T-helper 22 cell (primary cell): ENCODE data around the gene LRRC8E.
"Not testable (repeated sequence)": the region's sequence is repeated elsewhere in the genome, so short reads cannot be mapped to it uniquely, and the experiment has no call there.

ENCODE experiments used
- DNase-seq: peaks from one replicate; pipeline ENCODE4 v3.0.0-alpha.2; 2020; ENCODE audit warnings: low read depth

The LRRC8E gene

DNA sequence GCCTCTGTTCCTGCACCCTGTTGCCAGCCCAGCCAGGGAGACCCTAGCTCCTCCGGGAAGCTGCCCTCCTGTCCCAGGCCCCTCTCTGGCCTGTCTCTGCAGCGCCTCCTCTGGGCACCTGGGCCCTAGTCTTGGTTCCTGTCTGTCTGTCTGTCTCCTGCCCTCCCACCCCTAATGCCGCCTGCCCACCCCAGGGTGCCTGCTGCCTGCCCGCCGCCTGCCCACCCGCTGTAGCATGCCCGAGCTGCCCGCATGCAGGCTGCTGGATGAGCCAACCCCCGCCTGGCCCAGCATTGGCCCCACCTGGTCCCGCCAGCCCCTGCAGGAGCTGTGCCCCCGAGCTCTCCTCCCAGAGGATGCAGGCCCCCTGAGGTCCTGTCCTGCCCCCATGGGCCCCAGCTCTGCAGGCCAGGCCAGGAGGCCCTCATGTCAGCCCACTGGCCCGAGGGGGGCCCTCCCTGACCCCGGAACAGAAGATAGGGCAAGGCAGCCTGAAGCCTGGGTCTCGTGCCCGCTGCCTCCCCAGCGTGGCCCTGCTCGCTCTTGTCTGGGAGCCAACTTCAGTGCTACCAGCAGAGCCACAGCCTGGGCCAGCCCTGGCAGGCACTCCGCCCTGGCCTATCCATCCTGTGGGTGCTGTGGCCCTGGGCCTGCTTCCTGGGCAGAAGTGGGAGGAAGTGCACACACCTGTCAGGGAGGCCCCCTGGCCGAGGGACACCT, 20.6 kb downstream of the LRRC8E start:
- DNase-seq: no peak

DNA sequence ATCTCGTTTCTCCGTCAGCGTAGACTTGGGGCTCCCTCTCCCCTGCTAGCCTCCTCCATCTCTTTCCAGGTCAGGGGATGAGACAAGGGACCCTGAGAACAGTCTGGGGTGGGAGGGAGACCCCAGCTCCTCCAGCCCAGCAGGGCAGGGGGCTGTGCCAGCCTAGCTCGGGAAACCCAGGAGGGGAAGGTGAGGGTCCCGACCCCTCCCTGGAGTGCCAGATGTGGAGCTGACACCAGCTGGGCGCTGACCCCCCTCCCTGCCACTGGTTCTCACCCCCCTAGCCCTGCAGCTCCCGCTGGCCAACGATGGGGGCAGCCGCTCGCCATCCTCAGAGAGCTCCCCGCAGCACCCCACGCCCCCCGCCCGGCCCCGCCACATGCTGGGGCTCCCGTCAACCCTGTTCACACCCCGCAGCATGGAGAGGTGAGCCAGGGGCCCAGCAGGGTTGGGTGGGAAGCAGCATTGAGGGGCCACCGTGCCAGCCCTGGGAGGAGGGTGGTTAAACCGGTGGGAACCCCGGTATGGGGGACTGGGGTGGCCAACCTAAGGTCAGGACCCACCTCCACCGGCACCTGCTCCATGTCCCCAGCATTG, 21.3 kb downstream of the LRRC8E start:
- DNase-seq: no peak

DNA sequence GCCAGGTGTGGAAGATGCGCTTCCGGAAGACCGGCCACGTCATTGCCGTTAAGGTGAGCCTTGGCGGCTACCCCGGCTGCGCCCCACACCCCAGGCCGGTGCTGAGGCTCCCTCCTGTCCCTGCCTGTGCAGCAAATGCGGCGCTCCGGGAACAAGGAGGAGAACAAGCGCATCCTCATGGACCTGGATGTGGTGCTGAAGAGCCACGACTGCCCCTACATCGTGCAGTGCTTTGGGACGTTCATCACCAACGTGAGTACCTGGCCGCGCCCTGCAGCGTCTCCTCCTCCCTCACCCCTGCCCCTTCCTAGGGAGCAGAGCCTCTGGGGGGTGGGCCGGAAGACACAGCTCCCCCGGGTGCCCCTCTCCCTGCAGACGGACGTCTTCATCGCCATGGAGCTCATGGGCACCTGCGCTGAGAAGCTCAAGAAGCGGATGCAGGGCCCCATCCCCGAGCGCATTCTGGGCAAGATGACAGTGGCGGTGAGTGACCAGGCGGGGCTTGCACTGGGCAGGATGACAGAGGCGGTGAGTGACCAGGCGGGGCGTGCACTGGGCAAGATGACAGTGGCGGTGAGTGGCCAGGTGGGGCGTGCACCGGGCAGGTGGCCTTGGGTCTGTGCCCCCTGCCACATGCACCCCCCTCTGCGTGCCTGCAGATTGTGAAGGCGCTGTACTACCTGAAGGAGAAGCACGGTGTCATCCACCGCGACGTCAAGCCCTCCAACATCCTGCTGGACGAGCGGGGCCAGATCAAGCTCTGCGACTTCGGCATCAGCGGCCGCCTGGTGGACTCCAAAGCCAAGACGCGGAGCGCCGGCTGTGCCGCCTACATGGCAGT, 22.2 kb downstream of the LRRC8E start:
- no peak for DNase-seq

DNA sequence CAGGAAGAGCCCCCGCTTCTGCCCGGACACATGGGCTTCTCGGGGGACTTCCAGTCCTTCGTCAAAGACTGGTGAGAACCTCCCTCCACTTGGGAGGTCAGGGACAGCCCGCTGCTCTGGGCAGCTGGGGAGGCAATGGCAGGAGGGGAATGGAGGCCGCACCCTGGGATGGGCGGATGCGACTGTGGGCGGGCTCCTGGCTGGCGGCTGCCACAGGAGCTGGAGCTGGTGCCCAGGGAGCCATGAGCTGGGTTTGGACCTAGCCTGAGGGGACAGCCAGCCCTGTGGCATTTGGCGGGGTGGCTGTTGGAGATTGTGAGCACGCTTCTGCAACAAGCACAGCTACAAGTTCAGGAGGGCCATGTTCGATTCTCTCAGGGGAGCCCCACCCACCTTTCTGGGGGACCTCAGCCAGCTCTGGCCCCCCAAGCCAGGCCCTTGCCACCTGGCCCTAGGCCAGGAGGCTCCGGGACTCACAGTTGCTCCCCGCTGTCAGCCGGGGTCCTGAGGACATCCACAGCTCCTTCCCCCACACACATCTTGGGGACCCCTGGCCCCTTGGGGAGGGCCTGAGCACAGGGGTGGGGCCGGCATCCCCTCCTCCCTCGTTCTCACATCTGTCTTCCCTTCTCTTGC, 23.3 kb downstream of the LRRC8E start:
- no peak for DNase-seq

DNA sequence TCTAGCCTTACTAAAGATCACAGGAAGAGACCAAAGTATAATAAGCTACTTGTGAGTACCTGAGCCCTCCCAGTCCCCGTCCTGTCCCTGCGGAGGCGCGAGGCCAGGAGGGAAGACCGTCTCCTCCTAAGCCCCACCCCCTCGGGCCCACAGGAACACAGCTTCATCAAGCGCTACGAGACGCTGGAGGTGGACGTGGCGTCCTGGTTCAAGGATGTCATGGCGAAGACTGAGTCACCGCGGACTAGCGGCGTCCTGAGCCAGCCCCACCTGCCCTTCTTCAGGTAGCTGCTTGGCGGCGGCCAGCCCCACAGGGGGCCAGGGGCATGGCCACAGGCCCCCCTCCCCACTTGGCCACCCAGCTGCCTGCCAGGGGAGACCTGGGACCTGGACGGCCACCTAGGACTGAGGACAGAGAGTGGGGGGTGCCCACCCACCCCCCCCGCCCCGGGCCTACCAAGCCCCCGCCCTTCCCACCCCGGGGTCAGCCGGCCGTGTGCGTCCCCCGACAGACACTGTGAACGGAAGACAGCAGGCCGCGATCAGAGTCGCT, 23.9 kb downstream of the LRRC8E start:
- no peak for DNase-seq

DNA sequence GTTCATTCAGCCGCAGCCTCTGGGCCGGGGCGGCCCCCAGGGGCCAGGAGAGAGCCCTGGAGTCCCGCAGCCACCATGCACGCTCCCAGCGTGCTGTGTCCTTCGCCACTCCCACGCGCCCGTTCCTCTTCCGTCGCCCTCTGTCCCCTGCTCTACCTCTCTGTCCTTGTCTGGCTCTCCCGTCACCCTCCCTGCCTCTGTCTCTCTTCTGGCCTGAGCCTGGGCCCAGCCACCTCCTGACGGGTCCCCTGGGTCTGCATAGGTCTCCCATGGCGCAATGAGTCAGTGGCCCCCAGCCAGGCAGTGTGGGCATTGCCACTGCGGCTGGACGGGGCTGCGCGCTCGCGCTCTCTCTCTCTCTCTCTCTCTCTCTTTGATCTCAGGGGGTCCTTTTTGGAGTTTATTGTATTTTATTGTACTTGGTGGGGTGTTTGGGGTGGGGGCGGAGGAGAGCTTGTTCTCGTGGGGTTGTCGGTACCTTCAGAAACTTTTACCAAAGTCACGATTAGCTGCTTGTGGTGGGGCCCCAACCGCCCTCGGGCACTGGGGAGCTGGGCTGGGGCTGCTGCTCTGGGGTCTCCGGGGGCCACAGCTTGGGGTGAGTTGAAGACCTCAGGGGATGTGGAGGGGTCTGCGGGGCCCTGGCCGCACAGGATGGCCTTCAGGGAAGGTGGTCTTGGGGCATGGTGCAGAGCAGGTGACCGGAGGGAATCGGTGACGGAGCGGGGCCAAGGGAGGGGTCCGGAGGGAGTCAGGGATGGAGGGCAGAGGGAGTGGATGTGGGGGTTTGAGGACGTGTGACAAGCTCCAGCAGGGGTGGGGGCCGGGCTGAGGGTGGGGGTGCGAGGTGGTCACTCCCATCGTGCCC, 24.6 kb downstream of the LRRC8E start:
- no peak for DNase-seq

DNA sequence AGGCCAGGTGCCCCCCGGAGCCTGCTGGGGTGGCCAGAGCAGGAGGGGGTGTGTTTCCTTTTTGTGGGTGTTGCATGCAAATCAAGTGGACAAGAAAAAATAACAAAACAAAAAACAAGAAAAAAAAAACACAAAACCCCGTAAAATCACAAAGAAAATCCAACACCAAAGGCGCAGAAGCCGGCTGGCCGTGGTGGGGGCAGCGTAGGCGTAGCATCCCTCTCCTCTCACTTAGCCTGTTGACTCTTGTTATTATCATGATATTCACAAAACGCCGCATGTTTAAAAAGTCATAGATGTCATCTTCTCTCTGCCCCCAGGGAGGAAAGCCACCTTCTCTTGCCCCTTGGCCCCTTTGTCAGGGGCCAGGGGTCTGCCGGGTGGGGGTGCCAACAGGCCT, 25.3 kb downstream of the LRRC8E start:
- DNase-seq: no peak

DNA sequence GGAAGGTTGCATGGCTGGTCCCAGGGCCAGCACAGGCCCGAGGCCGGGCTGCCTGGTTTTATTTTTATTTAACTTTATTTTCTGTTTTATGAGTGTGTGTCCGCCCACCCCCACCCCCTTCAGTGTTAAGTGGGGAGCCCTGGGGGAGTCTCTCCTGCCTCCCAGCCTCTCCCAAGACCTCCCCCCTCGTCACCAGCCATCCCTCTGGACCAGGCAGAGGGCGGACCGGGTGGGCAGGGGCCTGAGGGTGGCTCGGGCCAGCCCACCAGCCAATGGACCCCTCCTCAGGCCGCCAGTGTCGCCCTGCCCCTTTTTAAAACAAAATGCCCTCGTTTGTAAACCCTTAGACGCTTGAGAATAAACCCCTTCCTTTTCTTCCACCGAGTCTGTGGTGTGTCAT, 25.8 kb downstream of the LRRC8E start:
- DNase-seq: no peak

DNA sequence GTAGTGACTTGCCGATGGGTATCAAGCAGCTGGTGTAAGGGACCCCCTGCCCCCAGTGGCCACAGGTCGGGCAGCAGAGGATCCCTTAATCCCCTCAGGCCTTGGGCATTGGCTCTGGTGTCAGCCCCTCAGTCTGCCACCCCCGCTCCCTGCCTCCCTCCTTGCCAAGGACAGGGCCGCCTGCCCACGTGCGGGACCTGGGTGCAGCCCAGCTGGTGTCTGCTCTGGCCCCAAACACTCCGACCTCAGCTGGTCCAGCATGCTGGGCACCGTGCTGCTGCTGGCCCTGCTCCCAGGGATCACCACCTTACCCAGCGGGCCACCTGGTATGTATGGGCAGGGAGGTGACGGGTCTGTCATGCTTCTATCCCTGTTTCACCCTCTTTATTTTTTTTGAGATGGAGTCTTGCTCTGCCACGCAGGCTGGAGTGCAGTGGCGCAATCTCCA, 26.3 kb downstream of the LRRC8E start, which contains the start of gene TGFBR3L:
TSS of gene TGFBR3L (plus strand) at position 233 of the 448 bp plus-strand sequence.
- no peak for DNase-seq

DNA sequence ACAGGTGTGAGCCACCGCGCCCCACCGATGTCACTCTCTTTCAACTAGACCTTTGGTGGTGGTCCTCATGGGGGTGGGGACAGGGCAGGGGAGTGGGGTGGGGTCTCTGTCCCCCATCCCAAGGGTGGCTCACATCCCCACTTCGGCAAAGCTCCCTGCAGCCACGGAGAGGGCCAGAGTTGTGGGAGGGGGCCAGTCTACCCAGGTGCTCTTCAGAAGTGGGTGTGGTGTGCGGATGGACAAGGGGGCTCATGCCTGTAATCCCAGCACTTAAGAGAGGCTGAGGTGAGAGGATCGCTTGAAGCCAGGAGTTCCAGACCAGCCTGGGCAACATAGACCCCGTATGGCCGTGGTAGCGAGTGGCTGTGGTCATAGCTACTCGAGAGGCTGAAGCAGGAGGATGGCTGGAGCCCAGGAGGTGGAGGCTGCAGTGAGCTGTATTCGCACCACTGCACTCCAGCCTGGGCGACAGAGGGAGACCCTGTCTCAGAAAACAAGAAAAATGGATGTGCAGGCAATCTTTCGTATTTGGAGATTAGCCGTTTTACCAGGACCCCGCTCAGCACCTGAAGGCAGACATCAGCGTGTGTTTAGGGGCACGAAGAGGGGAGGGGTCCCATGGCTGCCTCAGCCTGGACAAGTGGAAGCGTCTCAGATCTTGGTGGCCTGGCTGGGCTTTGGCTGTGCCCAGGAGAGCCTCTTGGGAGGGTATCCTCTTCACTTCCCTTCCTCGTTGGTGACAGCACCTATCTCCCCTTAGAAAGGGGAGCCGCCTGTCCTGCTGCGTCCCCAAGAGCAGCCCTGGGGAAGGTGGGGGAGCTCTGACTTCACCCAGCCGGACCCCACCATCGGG, 27.2 kb downstream of the LRRC8E start:
- DNase-seq: no peak

DNA sequence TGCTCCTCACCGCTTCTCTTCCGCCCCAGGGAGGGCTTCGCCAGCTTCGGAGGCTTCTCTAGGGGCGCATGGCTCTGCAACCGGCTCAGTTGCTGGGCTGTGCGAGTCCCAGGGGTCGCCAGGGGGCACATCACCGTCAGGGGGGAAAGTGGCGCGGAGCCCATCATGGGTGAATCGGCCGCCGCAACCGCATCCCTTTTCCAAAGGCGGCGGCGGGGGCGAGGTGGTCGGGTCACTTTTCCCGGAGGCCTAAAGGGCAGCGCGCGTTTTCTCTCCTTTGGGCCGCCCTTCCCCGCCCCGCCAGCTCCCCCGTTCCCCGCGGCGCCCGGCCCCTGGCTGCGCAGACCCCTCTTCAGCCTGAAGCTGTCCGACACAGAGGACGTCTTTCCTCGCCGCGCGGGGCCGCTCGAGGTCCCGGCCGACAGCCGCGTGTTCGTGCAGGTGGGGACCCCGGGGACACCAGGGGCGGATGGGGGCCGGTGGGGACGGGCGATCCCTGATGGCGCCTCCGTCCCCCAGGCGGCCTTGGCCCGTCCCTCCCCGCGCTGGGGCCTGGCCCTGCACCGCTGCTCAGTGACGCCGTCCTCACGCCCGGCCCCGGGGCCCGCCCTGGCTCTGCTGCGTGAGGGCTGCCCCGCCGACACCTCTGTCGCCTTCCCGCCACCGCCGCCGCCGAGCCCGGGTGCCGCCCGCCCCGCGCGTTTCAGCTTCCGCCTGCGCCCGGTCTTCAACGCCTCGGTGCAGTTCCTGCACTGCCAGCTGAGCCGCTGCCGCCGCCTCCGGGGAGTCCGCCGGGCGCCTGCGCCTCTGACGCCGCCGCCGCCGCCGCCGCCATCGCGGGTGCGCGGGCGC, 28.0 kb downstream of the LRRC8E start:
- DNase-seq: peak; percentile 38

DNA sequence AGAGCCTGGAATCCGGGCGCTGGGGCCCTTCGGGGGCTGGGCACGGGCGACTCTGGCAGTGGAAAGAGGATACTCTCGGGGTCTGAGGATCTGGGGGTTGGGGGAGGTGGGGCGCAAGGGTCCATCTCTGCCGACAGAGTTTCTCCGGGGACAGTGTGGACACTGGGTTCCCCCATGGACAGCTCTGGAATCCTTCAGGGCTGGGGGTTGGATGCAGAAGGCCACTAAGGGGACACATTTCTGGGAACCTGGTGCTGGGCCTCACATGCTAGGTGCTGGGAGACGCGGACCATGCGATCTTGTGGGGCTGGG, 28.6 kb downstream of the LRRC8E start:
- DNase-seq: no peak

DNA sequence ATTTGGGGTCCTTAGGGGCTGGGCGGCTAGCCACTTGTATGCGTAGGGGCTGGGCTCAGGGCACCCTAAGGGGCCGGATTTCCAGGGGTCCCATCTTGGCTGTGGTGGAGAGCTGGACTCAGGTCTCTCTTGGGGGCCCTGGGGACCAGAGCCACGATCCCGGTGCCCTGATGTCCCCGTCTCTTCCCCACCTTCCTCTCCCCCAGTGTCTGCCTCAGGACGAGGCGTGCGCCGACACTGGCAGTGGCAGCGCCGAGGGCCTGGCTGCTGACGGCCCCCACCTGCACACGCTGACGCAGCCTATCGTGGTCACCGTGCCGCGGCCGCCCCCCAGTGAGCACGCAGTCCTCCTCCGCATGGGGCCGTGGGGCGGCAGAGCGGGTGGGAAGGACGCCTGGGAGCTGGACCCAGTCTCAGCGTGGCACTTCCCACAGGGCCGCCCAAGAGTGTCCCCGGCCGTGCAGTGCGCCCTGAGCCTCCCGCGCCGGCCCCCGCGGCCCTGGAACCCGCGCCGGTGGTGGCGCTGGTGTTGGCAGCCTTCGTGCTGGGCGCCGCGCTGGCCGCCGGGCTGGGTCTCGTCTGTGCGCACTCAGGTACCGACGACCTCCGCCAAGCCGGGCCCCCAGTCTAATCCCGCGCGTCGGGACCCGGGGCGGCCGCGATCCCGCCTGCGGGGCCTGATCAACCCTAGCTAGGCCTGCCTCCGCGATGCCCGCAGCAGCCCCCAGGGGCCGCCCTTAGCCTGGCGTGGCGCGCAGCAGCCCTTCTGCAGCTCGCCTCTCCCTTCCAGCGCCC, 29.2 kb downstream of the LRRC8E start:
- peak; percentile 36 for DNase-seq

DNA sequence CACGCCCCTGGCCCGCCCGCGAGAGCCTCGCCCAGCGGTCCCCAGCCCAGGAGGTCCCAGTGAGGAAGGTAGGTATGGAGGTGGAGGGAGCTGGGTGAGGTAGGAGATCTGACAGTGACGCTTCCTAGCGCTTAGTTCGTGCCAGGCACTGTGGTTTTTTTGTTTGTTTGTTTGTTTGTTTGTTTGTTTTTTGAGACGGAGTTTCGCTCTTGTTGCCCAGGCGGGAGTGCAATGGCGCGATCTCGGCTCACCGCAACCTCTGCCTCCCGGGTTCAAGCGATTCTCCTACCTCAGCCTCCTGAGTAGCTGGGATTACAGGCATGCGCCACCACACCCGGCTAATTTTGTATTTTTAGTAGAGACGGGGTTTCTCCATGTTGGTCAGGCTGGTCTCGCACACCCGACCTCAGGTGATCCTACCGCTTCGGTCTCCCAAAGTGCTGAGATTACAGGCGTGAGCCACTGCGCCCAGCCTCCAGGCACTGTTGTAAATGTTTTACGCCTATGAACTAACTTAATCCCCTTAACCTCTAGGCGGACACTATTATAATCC, 29.8 kb downstream of the LRRC8E start:
- DNase-seq: not testable (repeated sequence)

DNA sequence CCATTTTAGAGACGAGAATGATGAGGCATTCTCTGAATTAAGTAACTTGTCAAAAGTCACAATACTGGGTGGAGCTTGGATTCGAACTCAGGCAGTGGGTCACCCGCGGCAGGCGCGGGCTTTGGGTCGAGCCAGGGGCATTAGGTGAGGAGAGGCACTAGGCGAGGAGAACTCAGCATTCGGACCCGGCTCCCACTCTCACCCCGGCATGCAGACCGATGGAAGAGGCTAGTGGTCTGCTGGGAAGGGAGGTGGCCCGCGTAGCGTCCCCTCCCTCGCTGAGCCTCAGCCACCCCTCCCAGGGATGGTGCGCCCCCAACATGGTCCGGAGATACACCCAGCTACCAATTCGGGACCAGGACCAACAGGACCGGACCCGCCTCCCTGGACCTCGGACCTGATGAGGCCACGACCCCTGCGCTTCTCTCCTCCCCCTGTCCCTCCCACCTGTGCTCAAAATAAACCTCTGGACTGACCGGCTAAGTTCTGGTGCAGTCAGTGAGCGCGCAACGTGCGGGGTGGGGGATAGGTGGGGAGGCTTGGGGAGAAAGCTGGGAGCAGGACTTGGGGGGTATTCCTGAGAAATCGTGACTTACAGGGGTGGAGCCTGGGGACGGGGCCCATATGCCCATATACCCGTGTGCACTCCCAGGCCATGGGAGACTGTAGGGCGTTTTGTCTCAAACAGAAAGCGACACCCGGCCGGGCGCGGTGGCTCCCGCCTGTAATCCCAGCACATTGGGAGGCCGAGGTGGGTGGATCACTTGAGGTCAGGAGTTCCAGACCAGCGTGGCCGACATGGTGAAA, 30.5 kb downstream of the LRRC8E start:
- no peak for DNase-seq

DNA sequence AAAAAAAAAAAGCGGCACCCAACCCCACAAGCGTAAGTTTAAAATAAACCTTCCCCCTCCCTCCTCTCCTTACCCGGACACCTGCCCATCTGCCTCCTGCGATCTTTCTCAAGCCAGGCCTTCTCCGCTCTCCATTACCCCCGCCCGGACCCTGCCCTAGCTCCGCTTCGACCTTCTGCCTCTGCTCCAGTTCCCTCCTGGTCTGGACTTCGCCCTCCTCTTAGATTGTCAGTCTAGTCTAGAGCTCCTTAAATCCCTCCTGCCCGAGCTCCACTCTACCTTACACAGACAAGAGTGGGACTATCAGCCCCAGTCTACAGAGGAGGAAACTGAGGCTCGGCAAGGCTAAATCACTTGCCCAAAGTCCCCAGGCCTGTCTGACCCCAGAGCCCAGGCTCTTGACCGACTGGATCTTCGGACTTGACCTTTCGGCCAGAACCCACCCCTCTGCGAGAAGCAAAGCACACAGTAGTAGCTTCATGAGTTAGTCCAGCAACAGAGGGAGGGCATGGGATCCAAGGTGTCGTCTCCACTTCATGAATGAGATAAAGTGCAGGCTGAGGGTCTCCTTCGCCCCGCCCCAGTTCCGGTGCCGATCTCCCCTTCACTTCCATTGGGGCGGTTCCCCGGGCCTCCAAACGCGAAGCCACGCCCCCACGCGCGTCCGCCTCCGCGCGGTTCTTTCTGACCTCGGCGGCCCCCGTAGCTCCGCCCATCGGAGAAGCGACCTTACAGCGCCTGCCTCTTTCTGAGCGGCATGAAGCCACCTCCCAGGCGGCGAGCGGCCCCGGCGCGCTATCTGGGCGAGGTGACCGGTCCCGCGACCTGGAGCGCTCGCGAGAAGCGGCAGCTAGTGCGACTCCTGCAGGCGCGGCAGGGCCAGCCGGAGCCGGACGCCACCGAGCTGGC, 31.6 kb downstream of the LRRC8E start, which contains the start of gene SNAPC2:
TSS of gene SNAPC2 (plus strand) at position 729 of the 909 bp plus-strand sequence. CDS start at position 758, 29 bp downstream.
- peak; percentile 89 for DNase-seq
